CD14-positive monocyte (primary cell): Measurements from ENCODE around the gene LMAN1. TPM values are rescaled to one million over a fixed set of nuclear protein-coding genes. Genes with fewer than 3 reads are reported as not detected.
A peak's percentile ranks its signal among the peaks of the same experiment; 100 is the strongest.

Source experiments
- DNase-seq, 3 donors: peaks; one replicate each; pipeline ENCODE4 v3.0.0-alpha.2; 2011 to 2022
- H2AFZ ChIP-seq: 2 replicates; pipeline ENCODE4 v1.6.0; 2012; ENCODE audit warnings: mild to moderate bottlenecking, low read depth, low read length, inconsistent platforms; ENCODE audit not compliant: insufficient read depth, poor library complexity, severe bottlenecking
- H3K27ac ChIP-seq, 2 donors: 1 replicate in 1 of 2; 2 replicates in 1 of 2; pipeline ENCODE4 v1.5.1; 2012 to 2013; ENCODE audit warnings: low read length in 2 of 2, control low read depth in 1 of 2, inconsistent platforms in 1 of 2, low read depth in 1 of 2, mild to moderate bottlenecking in 1 of 2
- H3K27me3 ChIP-seq, 2 donors: one replicate each; pipeline versions ENCODE4 v1.6.0 to v1.6.1; 2011 to 2013; ENCODE audit warnings: low read length in 2 of 2; ENCODE audit not compliant: control insufficient read depth in 2 of 2, insufficient read depth in 2 of 2
- H3K36me3 ChIP-seq, 2 donors: replicated peaks in 1 of 2; 1 replicate in 1 of 2; 2 replicates in 1 of 2; pipeline versions ENCODE4 v1.5.1 to v1.6.1; 2012 to 2013; ENCODE audit warnings: low read length in 2 of 2, control low read depth in 1 of 2, inconsistent platforms in 1 of 2, mild to moderate bottlenecking in 1 of 2; ENCODE audit not compliant: insufficient read depth in 2 of 2, control insufficient read depth in 1 of 2
- H3K4me1 ChIP-seq, 2 donors: 1 replicate in 1 of 2; 2 replicates in 1 of 2; pipeline versions ENCODE4 v1.5.1 to v1.6.1; 2012 to 2013; ENCODE audit warnings: low read length in 2 of 2, control low read depth in 1 of 2, inconsistent platforms in 1 of 2, mild to moderate bottlenecking in 1 of 2, moderate library complexity in 1 of 2; ENCODE audit not compliant: insufficient read depth in 2 of 2, control insufficient read depth in 1 of 2
- H3K4me2 ChIP-seq: replicated peaks from 2 replicates; pipeline ENCODE3; 2012; ENCODE audit warnings: low read length, moderate library complexity, mild to moderate bottlenecking; ENCODE audit not compliant: poor library complexity, severe bottlenecking; ENCODE audit errors: extremely low read depth
- H3K4me3 ChIP-seq, 3 experiments: fragments of 200-600 bp in 1 of 3; sonication (generic) in 1 of 3; replicated peaks in 1 of 3; 1 replicate in 2 of 3; 2 replicates in 1 of 3; pipeline ENCODE4 v1.5.1; 2011 to 2013; ENCODE audit warnings: low read length in 3 of 3, mild to moderate bottlenecking in 3 of 3, control low read depth in 2 of 3, low read depth in 2 of 3, inconsistent platforms in 1 of 3, moderate library complexity in 1 of 3
- H3K79me2 ChIP-seq: 2 replicates; pipeline ENCODE4 v1.6.0; 2012; ENCODE audit warnings: mild to moderate bottlenecking, control low read depth, inconsistent platforms, low read length, moderate library complexity; ENCODE audit not compliant: insufficient read depth
- H3K9ac ChIP-seq: 2 replicates; pipeline ENCODE4 v1.6.0; 2017; ENCODE audit warnings: low read length, mild to moderate bottlenecking; ENCODE audit not compliant: insufficient read depth, poor library complexity, severe bottlenecking
- H3K9me3 ChIP-seq, 2 donors: replicated peaks in 1 of 2; 1 replicate in 1 of 2; 2 replicates in 1 of 2; pipeline versions ENCODE4 v1.5.1 to v1.6.1; 2012 to 2013; ENCODE audit warnings: low read length in 2 of 2, control low read depth in 1 of 2; ENCODE audit not compliant: control insufficient read depth in 1 of 2, insufficient read depth in 1 of 2
- H4K20me1 ChIP-seq: 2 replicates; pipeline ENCODE4 v1.6.0; 2012; ENCODE audit warnings: mild to moderate bottlenecking, low read length, control low read depth, moderate library complexity; ENCODE audit not compliant: insufficient read depth
- H3K27ac Mint-ChIP-seq, 7 donors: one replicate each; pipeline ENCODE4 v1.8.0; 2020; ENCODE audit warnings: mild to moderate bottlenecking in 7 of 7, mixed read lengths in 7 of 7, moderate library complexity in 6 of 7, inconsistent platforms in 2 of 7
- H3K27me3 Mint-ChIP-seq, 3 donors: one replicate each; pipeline ENCODE4 v1.8.0; 2021 to 2022; ENCODE audit warnings: low read depth in 3 of 3, mild to moderate bottlenecking in 3 of 3, mixed read lengths in 3 of 3, moderate library complexity in 3 of 3, inconsistent platforms in 1 of 3
- H3K36me3 Mint-ChIP-seq, 2 donors: one replicate each; pipeline ENCODE4 v1.8.0; 2020; ENCODE audit warnings: mixed read lengths in 2 of 2, inconsistent platforms in 1 of 2, mild to moderate bottlenecking in 1 of 2
- H3K4me1 Mint-ChIP-seq: one replicate; pipeline ENCODE4 v1.8.0; 2020; ENCODE audit warnings: mild to moderate bottlenecking, mixed read lengths
- H3K4me3 Mint-ChIP-seq, 2 donors: one replicate each; pipeline ENCODE4 v1.8.0; 2020; ENCODE audit warnings: mild to moderate bottlenecking in 2 of 2, mixed read lengths in 2 of 2, moderate library complexity in 1 of 2
- H3K9me3 Mint-ChIP-seq, 7 donors: one replicate each; pipeline ENCODE4 v1.8.0; 2020 to 2022; ENCODE audit warnings: mixed read lengths in 7 of 7, mild to moderate bottlenecking in 6 of 7, moderate library complexity in 6 of 7, inconsistent platforms in 2 of 7
- CTCF ChIP-seq: fragments of 200-600 bp; IDR thresholded peaks from one replicate; pipeline ENCODE4 v1.8.0; 2022; ENCODE audit warnings: antibody characterized with exemption, mild to moderate bottlenecking
- WGBS: methylation state at CpG from one replicate; pipeline ENCODE4 v1.1.5; 2013; ENCODE audit warnings: missing lambda C conversion rate; ENCODE audit not compliant: insufficient coverage; 5-methylcytosine and 5-hydroxymethylcytosine counted together
- intact Hi-C, 2 donors: fragments of 100-400 bp; cut with micrococcal nuclease; formaldehyde crosslinking; loops; one replicate each; pipeline versions ENCODE4 v1.15.0 to v1.15.1; 2023
- polyA plus RNA-seq, 3 donors: library from polyadenylated mRNA; depleted of rRNA in 1 of 3; unstranded in 2 of 3; stranded (reverse) in 1 of 3; fragments of 300-500 nt in 2 of 3; fragments of >200 nt in 1 of 3; fragmentation: Illumina TruSeq in 2 of 3; gene quantifications; 1 replicate in 2 of 3; 2 replicates in 1 of 3; pipeline ENCODE4 v1.2.3, GENCODE V29; 2012 to 2021

Gene LMAN1
- polyA plus RNA-seq, 3 donors, result 4.7 to 10.9 (median 7.6) TPM

DNA sequence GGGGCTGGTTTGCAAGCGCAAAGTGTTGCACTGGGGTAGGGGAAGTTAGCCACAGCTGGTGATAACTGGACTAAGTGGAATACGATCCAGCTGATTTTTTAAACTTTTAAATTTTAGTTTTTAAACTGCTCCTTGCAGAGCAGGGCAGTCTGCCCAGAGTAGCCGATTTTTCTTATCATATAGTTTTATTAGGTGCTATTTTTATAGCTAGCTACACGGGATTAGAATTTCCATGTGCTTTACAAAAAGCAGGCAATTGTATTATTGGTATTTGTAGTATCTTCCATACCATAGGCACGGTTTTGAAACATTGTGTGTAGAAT is 50.2 kb downstream of the LMAN1 start:
- H3K4me3 Mint-ChIP-seq, result peak overlapping the region; percentile 62 to 81

GRCh38 chr18:59308248-59308937 is 50.7 kb downstream of the LMAN1 start:
- TF ChIP-seq CTCF, result peak; percentile 80
- Histone ChIP-seq H3K9me3 (no peaks in the 10 kb centered on the region), H3K27ac (no peak overlapping the region), H3K9ac (no peak overlapping the region), H3K4me3 (peak overlapping the region in 1 of 3 experiments; percentile 66), H4K20me1 (no peaks in the 10 kb centered on the region), H3K4me1 (peaks cover 0 to 3% of the 10 kb centered on the region in 2 donors), H3K79me2 (no peaks in the 10 kb centered on the region), H3K36me3 (no peaks in the 10 kb centered on the region), H3K27me3 (peaks cover 12 to 30% of the 10 kb centered on the region in 2 donors), H3K4me2 (peak overlapping the region; percentile 76), H2AFZ (peak overlapping the region; percentile 82)
- H3K27me3 Mint-ChIP-seq, result peaks cover 25 to 39% (median 26%) of the 10 kb centered on the region in 3 donors
- DNase-seq, result peak; percentile 20 to 47 (median 36)
- intact Hi-C loops, result loop anchor here (5.0 kb wide), 1 partner anchor 94 kb away; no protein-coding TSS in a partner anchor
- H3K4me1 Mint-ChIP-seq, result peaks cover 5% of the 10 kb centered on the region
- no peaks in the 10 kb centered on the region for H3K9me3 Mint-ChIP-seq
- WGBS, result under 1% methylated on average over 34 of the region's 46 CpGs
- H3K4me3 Mint-ChIP-seq, result peak overlapping the region; percentile 62 to 81
- H3K36me3 Mint-ChIP-seq, result no peaks in the 10 kb centered on the region
- H3K27ac Mint-ChIP-seq, result no peak overlapping the region

More for the DNA sequence above, 50.2 kb downstream of the LMAN1 start:
- Histone ChIP-seq H4K20me1 (no peaks in the 10 kb centered on the region), H3K9ac (no peak overlapping the region), H3K9me3 (no peaks in the 10 kb centered on the region), H2AFZ (peak overlapping the region; percentile 82), H3K4me1 (peaks cover 0 to 3% of the 10 kb centered on the region in 2 donors), H3K27ac (no peak overlapping the region), H3K4me3 (peak overlapping the region in 1 of 3 experiments; percentile 66), H3K79me2 (no peaks in the 10 kb centered on the region), H3K27me3 (peaks cover 12 to 30% of the 10 kb centered on the region in 2 donors), H3K36me3 (no peaks in the 10 kb centered on the region), H3K4me2 (peak overlapping the region; percentile 76)
- Mint-ChIP-seq H3K9me3 (no peaks in the 10 kb centered on the region), H3K27ac (no peak overlapping the region), H3K27me3 (peaks cover 24 to 36% (median 25%) of the 10 kb centered on the region in 3 donors), H3K4me1 (peaks cover 5% of the 10 kb centered on the region), H3K36me3 (no peaks in the 10 kb centered on the region)
- no peak for TF ChIP-seq CTCF
- intact Hi-C loops, result loop anchor here (5.0 kb wide), 1 partner anchor 93 kb away; no protein-coding TSS in a partner anchor
- peak in 1 of 3 donors; percentile 7 for DNase-seq
- WGBS, result no CpG with 5 or more reads among the region's 5 CpGs
